OCI-LY3 (cell line): ENCODE data around the gene BHMT.
"Not testable (repeated sequence)": the region's sequence is repeated elsewhere in the genome, so short reads cannot be mapped to it uniquely, and the experiment has no call there.

Experiments
- H2AFZ ChIP-seq: fragments of 200-600, 300-600 bp; shearing (Covaris generic); 2 replicates; pipeline ENCODE4 v1.6.0; 2014; ENCODE audit warnings: antibody characterized with exemption, low read depth, low read length
- H3K27ac ChIP-seq: fragments of 200-600, 300-600 bp; sonication (generic); 2 replicates; pipeline ENCODE4 v1.5.1; 2014; ENCODE audit warnings: mild to moderate bottlenecking, low read length, moderate library complexity, mixed read lengths
- H3K27me3 ChIP-seq: fragments of 200-600, 300-600 bp; sonication (generic); 2 replicates; pipeline ENCODE4 v1.6.1; 2014; ENCODE audit warnings: low read depth, low read length, mixed read lengths
- H3K36me3 ChIP-seq: fragments of 200-600, 300-600 bp; sonication (generic); replicated peaks from 2 replicates; pipeline ENCODE3; 2014; ENCODE audit warnings: low read depth, low read length, mixed read lengths
- H3K4me1 ChIP-seq: fragments of 300-600, 200-600 bp; sonication (generic); 2 replicates; pipeline ENCODE4 v1.6.1; 2014; ENCODE audit warnings: low read length, mixed read lengths
- H3K4me2 ChIP-seq: fragments of 200-600, 300-600 bp; sonication (generic); 2 replicates; pipeline ENCODE4 v1.6.1; 2014; ENCODE audit warnings: low read length, mixed read lengths
- H3K4me3 ChIP-seq: fragments of 300-600, 200-600 bp; sonication (generic); 2 replicates; pipeline ENCODE4 v1.5.1; 2014; ENCODE audit warnings: antibody characterized with exemption, mild to moderate bottlenecking, low read length, moderate library complexity
- H3K79me2 ChIP-seq: fragments of 300-600, 200-600 bp; shearing (Covaris generic); 2 replicates; pipeline ENCODE4 v1.6.1; 2014; ENCODE audit warnings: mild to moderate bottlenecking, low read length, mixed read lengths
- H3K9ac ChIP-seq: fragments of 300-600, 200-600 bp; shearing (Covaris generic); 2 replicates; pipeline ENCODE4 v1.6.0; 2014; ENCODE audit warnings: mild to moderate bottlenecking, low read length, moderate library complexity
- H3K9me3 ChIP-seq: fragments of 200-600, 300-600 bp; shearing (Covaris generic); 2 replicates; pipeline ENCODE4 v1.6.1; 2014; ENCODE audit warnings: low read length, mixed read lengths; ENCODE audit not compliant: insufficient read depth
- H4K20me1 ChIP-seq: fragments of 200-600, 300-600 bp; sonication (generic); 2 replicates; pipeline ENCODE4 v1.6.1; 2016; ENCODE audit warnings: low read length, mixed read lengths; ENCODE audit not compliant: insufficient read depth
- EZH2phosphoT487 ChIP-seq: fragments of 200-600 bp; shearing (Covaris generic); IDR thresholded peaks from 2 replicates; pipeline ENCODE4 v1.6.1; 2018; ENCODE audit warnings: antibody characterized with exemption, mixed run types, low read depth
- TF ChIP-seq, protein P1 (sequence below): fragments of 200-600, 300-600 bp; sonication (generic); IDR thresholded peaks from 2 replicates; pipeline ENCODE4 v1.5.1; 2014; ENCODE audit warnings: antibody characterized with exemption, low read length, low read depth

Gene BHMT

DNA sequence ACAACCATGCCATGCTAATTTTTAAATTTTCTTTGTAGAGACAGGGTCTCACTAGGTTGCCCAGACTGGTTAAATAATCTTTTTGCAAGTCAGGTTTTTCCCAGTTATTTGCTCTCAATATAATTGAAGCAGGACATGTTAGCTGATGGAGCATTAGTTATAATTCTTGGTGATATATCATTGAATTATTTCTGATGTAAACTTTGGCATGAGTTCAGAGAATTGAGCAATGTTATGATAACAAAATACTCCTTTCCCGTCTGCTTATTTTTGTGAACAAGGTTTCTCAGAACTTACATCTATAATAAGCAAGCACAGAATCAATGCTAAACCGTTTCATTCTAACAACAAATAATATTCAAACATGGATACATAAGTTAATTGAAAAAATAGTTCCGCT lies 37.8 kb downstream of the BHMT start:
- no peaks in the 10 kb centered on the region for H3K36me3 ChIP-seq

DNA sequence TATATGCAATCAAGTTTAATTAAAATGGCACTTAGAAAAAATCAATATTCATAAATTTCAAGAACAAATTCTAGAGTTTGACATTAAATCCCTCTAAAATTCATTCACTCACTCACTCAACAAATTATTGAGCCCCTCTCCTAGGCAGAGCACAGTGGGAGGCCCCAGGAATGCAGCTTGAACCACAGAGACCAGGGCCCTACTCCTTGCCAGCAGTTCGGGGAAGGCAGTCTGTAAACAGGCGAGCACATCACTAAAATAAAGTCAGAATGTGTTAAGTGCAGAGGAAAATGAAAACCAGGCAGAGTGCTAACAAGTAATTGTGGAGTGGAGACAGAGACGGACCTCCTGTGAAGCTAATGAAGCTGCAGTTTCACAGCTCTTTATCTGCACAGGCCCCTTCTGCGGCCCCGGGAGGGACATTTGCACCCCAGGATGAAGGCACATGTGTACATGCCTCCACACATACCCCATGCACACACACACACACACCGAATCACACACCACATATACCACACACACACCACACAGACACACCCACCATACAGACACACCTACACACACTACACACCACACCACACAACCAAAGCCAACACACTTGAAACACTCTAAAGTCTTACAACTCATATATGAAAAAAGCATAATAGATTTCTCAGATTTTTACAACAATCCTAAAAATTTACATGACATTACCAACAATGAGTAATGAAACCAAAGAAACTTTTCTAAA lies 40.5 kb downstream of the BHMT start:
- H3K4me3 ChIP-seq = no peak overlapping the region
- H3K4me2 ChIP-seq = no peak overlapping the region
- H3K79me2 ChIP-seq = no peaks in the 10 kb centered on the region
- no peaks in the 10 kb centered on the region for H3K9me3 ChIP-seq
- no peaks in the 10 kb centered on the region for H3K27me3 ChIP-seq
- H3K36me3 ChIP-seq = no peaks in the 10 kb centered on the region
- H2AFZ ChIP-seq = no peak overlapping the region
- no peaks in the 10 kb centered on the region for H4K20me1 ChIP-seq
- TF ChIP-seq, protein P1, sequence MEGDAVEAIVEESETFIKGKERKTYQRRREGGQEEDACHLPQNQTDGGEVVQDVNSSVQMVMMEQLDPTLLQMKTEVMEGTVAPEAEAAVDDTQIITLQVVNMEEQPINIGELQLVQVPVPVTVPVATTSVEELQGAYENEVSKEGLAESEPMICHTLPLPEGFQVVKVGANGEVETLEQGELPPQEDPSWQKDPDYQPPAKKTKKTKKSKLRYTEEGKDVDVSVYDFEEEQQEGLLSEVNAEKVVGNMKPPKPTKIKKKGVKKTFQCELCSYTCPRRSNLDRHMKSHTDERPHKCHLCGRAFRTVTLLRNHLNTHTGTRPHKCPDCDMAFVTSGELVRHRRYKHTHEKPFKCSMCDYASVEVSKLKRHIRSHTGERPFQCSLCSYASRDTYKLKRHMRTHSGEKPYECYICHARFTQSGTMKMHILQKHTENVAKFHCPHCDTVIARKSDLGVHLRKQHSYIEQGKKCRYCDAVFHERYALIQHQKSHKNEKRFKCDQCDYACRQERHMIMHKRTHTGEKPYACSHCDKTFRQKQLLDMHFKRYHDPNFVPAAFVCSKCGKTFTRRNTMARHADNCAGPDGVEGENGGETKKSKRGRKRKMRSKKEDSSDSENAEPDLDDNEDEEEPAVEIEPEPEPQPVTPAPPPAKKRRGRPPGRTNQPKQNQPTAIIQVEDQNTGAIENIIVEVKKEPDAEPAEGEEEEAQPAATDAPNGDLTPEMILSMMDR = no peak
- TF ChIP-seq EZH2phosphoT487 = no peak
- H3K4me1 ChIP-seq = no peaks in the 10 kb centered on the region
- H3K27ac ChIP-seq = no peak overlapping the region
- H3K9ac ChIP-seq = no peak overlapping the region

More for the DNA sequence above, 37.8 kb downstream of the BHMT start:
- no peaks in the 10 kb centered on the region for H4K20me1 ChIP-seq
- H3K4me2 ChIP-seq = no peak overlapping the region
- no peaks in the 10 kb centered on the region for H3K27me3 ChIP-seq
- no peak overlapping the region for H3K27ac ChIP-seq
- H3K9me3 ChIP-seq = no peaks in the 10 kb centered on the region
- H3K4me3 ChIP-seq = no peak overlapping the region
- no peak overlapping the region for H3K9ac ChIP-seq
- TF ChIP-seq, protein P1 = no peak
- TF ChIP-seq EZH2phosphoT487 = no peak
- H3K4me1 ChIP-seq = no peaks in the 10 kb centered on the region
- H2AFZ ChIP-seq = no peak overlapping the region
- H3K79me2 ChIP-seq = no peaks in the 10 kb centered on the region

DNA sequence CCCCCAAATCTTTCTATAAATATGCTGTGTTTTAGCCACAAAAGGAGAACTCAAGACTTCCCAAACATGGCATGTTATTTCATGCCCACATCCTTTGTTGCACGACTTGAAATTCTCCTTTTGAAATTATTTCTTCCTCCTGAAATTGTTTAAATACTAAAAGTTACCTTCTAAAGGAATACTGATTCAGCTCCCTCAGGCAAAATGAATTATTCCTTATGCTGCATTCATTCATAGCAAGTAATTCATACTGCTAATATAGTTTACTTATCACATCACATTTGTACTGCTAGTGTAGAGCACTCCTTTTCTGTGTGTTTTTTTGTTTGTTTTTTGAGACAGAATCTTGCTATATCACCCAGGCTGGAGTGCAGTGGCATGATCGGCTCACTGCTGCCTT lies 45.7 kb downstream of the BHMT start:
- no peaks in the 10 kb centered on the region for H3K79me2 ChIP-seq
- H2AFZ ChIP-seq = no peak overlapping the region

DNA sequence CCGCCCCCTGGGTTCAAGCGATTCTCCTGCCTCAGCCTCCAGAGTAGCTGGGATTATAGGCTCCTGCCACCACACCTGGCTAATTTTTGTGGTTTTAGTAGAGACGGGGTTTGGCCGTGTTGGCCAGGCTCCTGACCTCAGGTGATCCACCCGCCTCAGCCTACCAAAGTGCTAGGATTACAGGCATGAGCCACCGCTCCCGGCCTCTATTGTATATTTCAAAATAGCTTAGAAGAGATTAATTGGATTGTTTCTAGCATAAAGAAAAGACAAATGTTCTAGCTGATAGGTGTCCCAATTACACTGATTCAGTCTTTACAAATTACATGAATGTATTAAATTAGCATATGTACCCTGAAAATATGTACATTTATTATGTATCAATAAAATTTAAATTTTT lies 50.0 kb downstream of the BHMT start:
- H3K4me3 ChIP-seq, H3K4me1 ChIP-seq, H3K4me2 ChIP-seq, H4K20me1 ChIP-seq, H3K9me3 ChIP-seq, H3K79me2 ChIP-seq, H3K9ac ChIP-seq, H3K27me3 ChIP-seq, H2AFZ ChIP-seq, H3K27ac ChIP-seq, H3K36me3 ChIP-seq: not testable (repeated sequence)

More for the DNA sequence above, 45.7 kb downstream of the BHMT start:
- H3K4me2 ChIP-seq = no peak overlapping the region
- H3K4me3 ChIP-seq = no peak overlapping the region
- H3K27ac ChIP-seq = no peak overlapping the region
- H3K36me3 ChIP-seq = no peaks in the 10 kb centered on the region
- H4K20me1 ChIP-seq = no peaks in the 10 kb centered on the region
- no peaks in the 10 kb centered on the region for H3K9me3 ChIP-seq
- H3K9ac ChIP-seq = no peak overlapping the region
- TF ChIP-seq, protein P1 = no peak
- TF ChIP-seq EZH2phosphoT487 = no peak
- H3K27me3 ChIP-seq = no peaks in the 10 kb centered on the region
- no peaks in the 10 kb centered on the region for H3K4me1 ChIP-seq
